Measurements from ENCODE around the gene KRTAP3-1.

KRTAP3-1 gene

DNA sequence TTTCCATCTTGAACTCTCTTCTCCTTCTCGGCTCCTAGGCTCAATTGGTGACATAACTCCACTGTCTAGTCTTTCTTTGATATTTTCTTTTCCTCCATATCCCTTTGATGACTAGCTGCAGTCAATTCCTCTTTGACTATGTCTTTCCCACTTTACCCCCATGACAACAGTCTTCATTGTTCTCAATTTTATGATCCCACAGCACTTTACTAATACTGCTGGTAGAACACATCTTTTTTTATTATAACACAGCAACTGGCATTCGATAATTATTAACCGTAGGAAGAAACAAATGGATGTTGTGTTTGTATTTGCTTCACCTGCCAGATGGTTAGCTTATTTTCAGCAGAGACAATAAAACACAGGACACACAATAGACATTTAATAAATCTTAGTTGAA, 16.3 kb downstream of the KRTAP3-1 start:
- TF ChIP-seq, protein P1, sequence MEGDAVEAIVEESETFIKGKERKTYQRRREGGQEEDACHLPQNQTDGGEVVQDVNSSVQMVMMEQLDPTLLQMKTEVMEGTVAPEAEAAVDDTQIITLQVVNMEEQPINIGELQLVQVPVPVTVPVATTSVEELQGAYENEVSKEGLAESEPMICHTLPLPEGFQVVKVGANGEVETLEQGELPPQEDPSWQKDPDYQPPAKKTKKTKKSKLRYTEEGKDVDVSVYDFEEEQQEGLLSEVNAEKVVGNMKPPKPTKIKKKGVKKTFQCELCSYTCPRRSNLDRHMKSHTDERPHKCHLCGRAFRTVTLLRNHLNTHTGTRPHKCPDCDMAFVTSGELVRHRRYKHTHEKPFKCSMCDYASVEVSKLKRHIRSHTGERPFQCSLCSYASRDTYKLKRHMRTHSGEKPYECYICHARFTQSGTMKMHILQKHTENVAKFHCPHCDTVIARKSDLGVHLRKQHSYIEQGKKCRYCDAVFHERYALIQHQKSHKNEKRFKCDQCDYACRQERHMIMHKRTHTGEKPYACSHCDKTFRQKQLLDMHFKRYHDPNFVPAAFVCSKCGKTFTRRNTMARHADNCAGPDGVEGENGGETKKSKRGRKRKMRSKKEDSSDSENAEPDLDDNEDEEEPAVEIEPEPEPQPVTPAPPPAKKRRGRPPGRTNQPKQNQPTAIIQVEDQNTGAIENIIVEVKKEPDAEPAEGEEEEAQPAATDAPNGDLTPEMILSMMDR (IDR thresholded peaks at IDR 0.05; ENCODE audit: low read depth, low read length, missing control alignments): no peak
- DNase-seq (ENCODE audit: low read depth): no peak

DNA sequence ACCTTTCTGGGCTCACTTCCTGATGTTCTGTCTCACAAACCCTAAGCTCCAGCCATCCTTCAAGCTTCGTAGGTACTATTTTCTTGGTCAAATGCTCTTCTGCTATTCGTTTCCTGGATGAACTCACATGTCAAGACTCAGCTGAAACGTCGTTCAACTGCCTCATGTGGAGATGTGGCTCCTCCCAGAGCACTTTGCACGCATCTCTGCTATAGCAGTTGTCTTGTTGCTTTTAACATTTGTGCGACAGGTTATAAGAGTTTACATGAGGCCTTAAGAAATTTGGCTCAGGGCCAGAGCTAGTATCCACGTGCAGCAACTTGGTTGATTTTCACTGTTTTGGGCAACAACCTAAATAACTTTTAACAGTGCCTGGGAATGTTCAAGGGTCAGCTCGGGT, 22.0 kb downstream of the KRTAP3-1 start:
- TF ChIP-seq, protein P1 (IDR thresholded peaks at IDR 0.05; ENCODE audit: low read depth, low read length, missing control alignments): no peak
- H3K4me3 ChIP-seq (ENCODE audit: low read depth, low read length): no peak overlapping the region
- DNase-seq (ENCODE audit: low read depth): no peak

More for the DNA sequence above, 16.3 kb downstream of the KRTAP3-1 start:
- no peak overlapping the region for H3K4me3 ChIP-seq (ENCODE audit: low read depth, low read length)

DNA sequence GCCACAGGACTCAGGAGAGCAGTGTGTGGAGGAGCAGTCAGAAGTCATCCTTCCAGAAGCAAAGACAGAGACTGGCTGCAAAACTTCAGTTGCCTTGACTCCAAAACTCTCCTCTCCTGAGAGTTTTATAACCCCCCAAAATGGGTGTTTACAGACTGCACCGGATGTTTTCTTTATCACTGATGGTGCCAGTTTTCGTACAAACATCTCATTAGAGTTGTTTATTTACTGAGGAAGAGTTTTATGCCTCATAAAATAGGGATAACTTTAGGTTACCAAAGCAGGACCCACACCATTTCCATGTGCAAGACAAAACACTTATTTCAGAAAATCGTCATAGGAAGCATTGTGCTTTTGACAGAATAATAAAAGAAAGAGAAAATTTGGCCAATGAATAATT, 24.7 kb downstream of the KRTAP3-1 start, which contains the start of gene KRT40:
TSS of gene KRT40 (minus strand) at position 101 of the 400 bp plus-strand sequence. CDS start at position 48, 53 bp downstream.
- H3K4me3 ChIP-seq (ENCODE audit: low read depth, low read length): no peak within 1 kb of the TSS
- TF ChIP-seq, protein P1 (IDR thresholded peaks at IDR 0.05; ENCODE audit: low read depth, low read length, missing control alignments): no peak
- no peak for DNase-seq (ENCODE audit: low read depth)

DNA sequence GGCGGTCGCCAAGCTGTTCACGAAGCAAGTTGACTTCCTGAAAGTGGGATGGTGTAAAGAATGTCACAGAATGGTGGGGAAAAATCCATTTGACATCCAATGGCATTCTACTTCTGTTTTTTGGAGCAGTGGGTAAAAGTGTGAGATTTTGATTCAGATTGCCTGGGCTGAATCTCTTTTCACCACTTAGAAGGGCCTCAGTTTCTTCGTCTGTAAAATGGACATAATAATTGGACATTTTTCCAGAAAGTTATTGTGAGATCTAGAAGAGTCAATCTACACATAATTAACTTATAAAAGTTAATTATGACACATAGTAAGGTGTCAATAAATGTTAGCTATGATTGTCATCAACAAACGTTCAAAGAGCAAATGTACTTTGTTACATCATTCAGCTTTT, 27.8 kb downstream of the KRTAP3-1 start:
- TF ChIP-seq, protein P1 (IDR thresholded peaks at IDR 0.05; ENCODE audit: low read depth, low read length, missing control alignments): no peak
- DNase-seq (ENCODE audit: low read depth): no peak
- no peak overlapping the region for H3K4me3 ChIP-seq (ENCODE audit: low read depth, low read length)

DNA sequence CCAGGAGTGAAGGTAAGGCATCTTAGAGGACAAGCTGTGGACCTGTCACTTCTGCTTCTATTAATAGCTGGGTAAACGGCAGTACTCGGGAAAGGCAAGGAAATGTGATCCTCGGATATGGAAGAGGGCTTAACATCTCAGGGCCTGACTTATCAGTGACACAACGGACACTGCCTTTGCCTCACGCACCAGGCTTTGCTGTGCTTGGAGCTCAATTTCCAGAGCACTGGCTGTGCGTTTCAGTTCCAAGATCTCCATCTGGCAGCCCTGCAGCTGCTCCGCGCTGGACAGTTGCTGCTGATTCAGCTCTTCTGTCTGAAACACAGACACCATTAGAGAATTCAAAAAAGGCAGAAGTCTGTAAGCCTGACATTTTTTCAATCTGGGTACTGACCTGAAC, 28.3 kb downstream of the KRTAP3-1 start:
- H3K4me3 ChIP-seq (ENCODE audit: low read depth, low read length): no peak overlapping the region
- DNase-seq (ENCODE audit: low read depth): no peak
- TF ChIP-seq, protein P1 (IDR thresholded peaks at IDR 0.05; ENCODE audit: low read depth, low read length, missing control alignments): no peak

DNA sequence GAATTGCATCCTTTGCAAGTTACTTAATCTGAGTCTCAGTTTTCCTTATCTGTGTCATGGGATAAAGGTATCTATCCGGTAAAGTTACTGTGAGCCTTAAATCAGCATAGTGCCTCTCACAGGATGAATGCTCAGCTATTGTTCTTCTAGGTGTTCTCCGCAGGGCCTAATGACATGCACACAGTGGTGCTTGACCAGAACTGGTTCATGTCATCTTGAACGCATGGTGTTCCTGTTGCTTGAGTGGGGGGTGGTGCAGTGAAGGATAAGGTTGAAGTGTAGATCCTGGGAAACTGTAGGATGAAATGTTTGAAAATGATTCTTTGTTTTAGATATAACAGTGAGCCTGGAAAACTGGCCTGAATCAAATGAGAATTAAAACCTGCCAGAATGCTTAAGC, 28.8 kb downstream of the KRTAP3-1 start:
- TF ChIP-seq, protein P1 (IDR thresholded peaks at IDR 0.05; ENCODE audit: low read depth, low read length, missing control alignments): no peak
- H3K4me3 ChIP-seq (ENCODE audit: low read depth, low read length): no peak overlapping the region
- no peak for DNase-seq (ENCODE audit: low read depth)

DNA sequence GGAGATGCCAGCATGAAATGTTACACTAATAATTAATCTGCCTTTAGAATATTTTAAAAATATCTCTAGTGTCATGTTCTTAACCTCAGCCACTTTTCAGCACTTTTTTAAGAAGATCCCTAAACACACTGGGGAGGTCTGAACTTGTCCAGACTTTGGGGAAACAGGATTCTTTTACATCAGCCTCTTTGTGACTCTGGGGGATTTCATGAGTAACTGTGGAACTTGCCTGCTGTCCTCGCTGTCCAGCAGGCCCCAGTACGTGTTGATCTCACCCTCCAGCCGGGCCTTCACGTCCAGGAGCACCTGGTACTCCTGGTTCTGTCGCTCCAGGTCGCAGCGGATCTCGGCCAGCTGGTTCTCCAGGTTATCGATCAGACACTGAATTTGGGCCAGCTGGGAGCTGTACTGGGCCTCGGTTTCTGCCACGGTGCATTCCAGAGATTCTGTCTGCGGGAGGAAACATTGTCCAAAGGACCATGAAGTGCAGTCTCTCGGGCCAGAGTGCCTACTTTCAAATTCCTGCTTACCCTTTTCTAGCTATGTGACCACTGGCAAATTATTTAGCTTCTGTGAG, 30.3 kb downstream of the KRTAP3-1 start:
- no peak overlapping the region for H3K4me3 ChIP-seq (ENCODE audit: low read depth, low read length)
- DNase-seq (ENCODE audit: low read depth): no peak
- TF ChIP-seq, protein P1 (IDR thresholded peaks at IDR 0.05; ENCODE audit: low read depth, low read length, missing control alignments): no peak

Measured in GM12864 (cell line).